GM19395 (cell line): ENCODE results near the gene COX7C.
"Not testable (repeated sequence)": the region's sequence is repeated elsewhere in the genome, so short reads cannot be mapped to it uniquely, and the experiment has no call there.

Experiments used
- ATAC-seq: cut with Tn5 transposase; IDR thresholded peaks from one replicate; pipeline ENCODE4 v1.9.1; 2021; ENCODE audit warnings: mild to moderate bottlenecking, moderate library complexity; ENCODE audit not compliant: unreplicated experiment

Gene COX7C

GRCh38 chr5:86660771-86661170 lies 43.0 kb downstream of the COX7C start:
- ATAC-seq: not testable (repeated sequence)

GRCh38 chr5:86664173-86664572 lies 46.4 kb downstream of the COX7C start:
- no peak for ATAC-seq

GRCh38 chr5:86665984-86666760 lies 48.4 kb downstream of the COX7C start:
- peak; percentile 73 for ATAC-seq

- no peak for ATAC-seq
These were observed 49.2 kb downstream of the COX7C start for GRCh38 chr5:86666981-86667380.
